Epithelial cell of proximal tubule (primary cell): ENCODE data around the gene FOSL2. TPM values are rescaled to one million over a fixed set of nuclear protein-coding genes. Genes with fewer than 3 reads are reported as not detected.

Experiments
- DNase-seq: peaks from one replicate; pipeline ENCODE4 v3.0.0-alpha.2; 2011; ENCODE audit warnings: low read depth
- H3K4me3 ChIP-seq: 2 replicates; pipeline ENCODE4 v1.5.1; 2011; ENCODE audit warnings: low read depth, mild to moderate bottlenecking, low read length
- total RNA-seq: library from RNA; depleted of rRNA; stranded (reverse); fragments of >200 nt; gene quantifications from 2 replicates; pipeline ENCODE4 v1.2.3, GENCODE V29; 2015
- TF ChIP-seq, protein P1 (sequence below): conservative IDR thresholded peaks from 2 replicates; pipeline ENCODE4 v1.5.1; 2012; ENCODE audit warnings: low read depth, mild to moderate bottlenecking, low read length

FOSL2 gene
- total RNA-seq, 1 donor from 2014 or later = 91.8 TPM

DNA sequence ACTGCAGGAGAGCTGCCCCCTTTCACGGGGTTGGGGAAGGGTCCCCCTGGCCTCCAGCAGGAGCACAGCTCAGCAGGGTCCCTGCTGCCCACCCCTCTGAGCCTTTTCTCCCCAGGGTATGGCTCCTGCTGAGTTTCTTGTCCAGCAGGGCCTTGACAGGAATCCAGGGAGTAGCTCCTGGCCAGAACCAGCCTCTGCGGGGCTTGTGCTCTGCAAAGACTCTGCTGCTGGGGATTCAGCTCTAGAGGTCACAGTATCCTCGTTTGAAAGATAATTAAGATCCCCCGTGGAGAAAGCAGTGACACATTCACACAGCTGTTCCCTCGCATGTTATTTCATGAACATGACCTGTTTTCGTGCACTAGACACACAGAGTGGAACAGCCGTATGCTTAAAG, 21.2 kb downstream of the FOSL2 start:
- no peak overlapping the region for H3K4me3 ChIP-seq
- TF ChIP-seq, protein P1, sequence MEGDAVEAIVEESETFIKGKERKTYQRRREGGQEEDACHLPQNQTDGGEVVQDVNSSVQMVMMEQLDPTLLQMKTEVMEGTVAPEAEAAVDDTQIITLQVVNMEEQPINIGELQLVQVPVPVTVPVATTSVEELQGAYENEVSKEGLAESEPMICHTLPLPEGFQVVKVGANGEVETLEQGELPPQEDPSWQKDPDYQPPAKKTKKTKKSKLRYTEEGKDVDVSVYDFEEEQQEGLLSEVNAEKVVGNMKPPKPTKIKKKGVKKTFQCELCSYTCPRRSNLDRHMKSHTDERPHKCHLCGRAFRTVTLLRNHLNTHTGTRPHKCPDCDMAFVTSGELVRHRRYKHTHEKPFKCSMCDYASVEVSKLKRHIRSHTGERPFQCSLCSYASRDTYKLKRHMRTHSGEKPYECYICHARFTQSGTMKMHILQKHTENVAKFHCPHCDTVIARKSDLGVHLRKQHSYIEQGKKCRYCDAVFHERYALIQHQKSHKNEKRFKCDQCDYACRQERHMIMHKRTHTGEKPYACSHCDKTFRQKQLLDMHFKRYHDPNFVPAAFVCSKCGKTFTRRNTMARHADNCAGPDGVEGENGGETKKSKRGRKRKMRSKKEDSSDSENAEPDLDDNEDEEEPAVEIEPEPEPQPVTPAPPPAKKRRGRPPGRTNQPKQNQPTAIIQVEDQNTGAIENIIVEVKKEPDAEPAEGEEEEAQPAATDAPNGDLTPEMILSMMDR = no peak
- DNase-seq = no peak

DNA sequence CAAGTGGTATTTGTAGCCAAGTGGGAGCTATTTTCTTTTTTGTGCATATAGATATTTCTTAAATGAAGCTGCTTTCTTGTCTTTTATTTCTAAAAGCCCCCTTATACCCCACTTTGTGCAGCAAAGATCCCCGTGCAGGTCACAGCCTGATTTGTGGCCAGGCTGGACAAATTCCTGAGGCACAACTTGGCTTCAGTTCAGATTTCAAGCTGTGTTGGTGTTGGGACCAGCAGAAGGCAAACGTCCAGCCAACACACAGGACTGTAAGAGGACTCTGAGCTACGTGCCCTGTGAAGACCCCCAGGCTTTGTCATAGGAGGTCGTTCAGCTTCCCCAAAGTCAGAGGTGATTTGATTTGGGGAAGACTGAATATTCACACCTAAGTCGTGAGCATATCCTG, 21.9 kb downstream of the FOSL2 start:
- H3K4me3 ChIP-seq = no peak overlapping the region
- TF ChIP-seq, protein P1 = no peak
- no peak for DNase-seq

DNA sequence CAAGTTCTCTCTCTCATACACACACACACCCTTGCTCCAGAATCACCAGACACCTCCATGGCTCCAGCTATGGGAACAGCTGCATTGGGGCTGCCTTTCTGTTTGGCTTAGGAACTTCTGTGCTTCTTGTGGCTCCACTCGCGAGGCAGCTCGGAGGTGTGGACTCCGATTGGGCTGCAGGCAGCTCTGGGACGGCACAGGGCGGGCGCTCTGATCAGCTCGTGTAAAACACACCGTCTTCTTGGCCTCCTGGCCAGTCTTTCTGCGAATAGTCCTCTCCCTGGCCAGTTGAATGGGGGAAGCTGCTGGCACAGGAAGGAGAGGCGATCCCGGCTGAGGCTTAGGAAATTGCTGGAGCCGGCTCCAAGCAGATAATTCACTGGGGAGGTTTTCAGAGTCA, 22.4 kb downstream of the FOSL2 start:
- TF ChIP-seq, protein P1 = no peak
- no peak for DNase-seq
- H3K4me3 ChIP-seq = no peak overlapping the region

DNA sequence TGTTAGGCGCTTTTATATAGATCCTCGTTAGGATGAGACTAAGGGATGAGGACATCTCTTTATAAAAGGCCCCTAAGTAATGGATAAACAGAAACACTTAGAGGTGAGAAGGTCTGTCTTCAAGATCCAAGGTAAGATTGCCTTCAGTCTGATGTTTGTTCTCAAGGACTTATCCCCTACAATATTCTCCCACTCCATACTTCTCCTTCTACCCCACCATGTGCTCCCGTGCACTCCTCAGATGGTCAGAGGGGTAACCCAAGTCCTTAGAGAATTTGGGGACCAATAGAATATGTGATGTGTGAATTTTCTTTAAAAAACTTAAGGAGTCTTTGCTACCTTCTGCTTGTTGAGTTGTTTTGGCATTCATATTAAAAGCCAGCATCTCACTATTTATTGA, 23.1 kb downstream of the FOSL2 start:
- H3K4me3 ChIP-seq = no peak overlapping the region
- no peak for DNase-seq
- TF ChIP-seq, protein P1 = no peak

DNA sequence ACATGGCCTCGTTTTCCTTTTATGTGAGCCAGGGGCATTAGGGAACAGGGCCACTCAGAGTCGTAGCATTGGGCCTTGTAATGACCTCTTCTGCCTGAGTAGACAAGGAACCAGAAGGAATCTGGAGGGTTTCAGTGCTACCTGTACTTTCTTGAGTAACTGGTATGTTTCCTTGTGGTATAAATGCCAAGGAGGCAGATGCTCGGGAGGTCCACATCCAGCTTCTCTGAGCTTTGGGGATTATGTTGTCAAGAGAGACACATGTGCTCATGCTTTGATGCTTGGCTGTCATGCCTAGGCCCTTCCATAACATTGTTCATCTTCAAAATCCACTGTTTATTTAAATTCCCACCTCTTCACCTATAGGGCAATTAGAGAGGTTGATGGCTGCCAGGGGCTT, 26.3 kb downstream of the FOSL2 start:
- TF ChIP-seq, protein P1 = no peak
- no peak for DNase-seq
- H3K4me3 ChIP-seq = no peak overlapping the region

DNA sequence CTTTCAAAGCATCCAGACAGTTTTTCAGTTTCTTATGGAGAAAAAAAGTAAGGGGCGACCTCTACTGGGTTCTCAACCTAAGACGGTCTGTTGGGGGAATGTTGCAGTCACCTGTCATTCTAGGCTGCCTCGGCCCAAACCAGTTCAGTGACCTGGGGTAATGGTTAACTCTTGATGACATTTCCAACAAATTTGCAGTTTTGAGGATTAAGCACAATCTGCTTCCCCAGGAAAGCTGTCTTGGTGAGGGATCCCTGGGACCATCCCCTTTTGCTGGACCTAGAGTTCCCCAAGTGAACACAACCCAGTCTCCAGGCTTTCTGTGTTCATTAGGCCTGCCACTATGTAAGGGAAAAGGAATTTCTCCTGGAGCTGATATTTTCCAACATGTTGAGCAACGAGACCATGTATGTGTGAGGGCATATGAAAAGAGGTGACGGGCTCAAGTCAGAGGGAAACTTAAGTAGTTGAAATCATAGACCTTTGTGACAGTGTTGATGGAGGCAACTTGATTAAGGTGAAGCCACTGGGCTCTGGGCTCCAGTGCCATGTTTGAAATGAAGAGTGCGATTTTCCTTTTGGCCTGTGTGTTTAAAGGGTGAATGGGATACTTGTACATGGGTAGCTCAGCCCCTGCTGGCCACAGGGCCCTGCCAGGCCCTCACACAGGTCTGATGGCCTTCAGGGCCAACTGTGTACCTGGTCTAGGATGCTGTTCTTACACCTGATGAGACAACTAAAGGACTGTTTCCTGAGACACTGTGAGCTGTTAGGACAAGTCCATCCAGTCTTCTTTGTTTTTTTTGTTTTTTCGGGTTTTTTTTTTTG, 27.0 kb downstream of the FOSL2 start:
- TF ChIP-seq, protein P1 = peak; percentile 24
- H3K4me3 ChIP-seq = no peak overlapping the region
- no peak for DNase-seq

DNA sequence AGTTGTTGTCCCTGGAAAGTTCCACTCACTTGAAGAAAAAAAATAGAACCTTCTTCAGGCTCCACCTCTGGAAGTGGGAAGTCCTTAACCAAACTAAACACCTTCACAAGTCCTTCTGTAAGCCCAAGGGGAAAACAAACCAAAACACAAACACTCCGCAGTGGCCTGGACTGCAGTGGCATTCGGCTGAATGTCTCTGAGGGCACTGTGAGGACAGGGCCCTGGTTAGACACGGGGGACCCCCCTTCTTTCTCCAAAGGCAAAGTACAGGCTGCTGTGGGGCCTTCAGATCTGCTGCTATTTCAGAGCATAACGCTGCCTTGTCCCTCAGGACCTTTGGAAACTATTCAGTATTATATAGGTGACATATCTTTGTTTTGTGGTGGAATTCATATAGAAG, 28.1 kb downstream of the FOSL2 start:
- no peak for DNase-seq

More for the DNA sequence above, 28.1 kb downstream of the FOSL2 start:
- TF ChIP-seq, protein P1 = no peak
- H3K4me3 ChIP-seq = no peak overlapping the region
